ENCODE results near the gene PPM1H. TPM values are rescaled to one million over a fixed set of nuclear protein-coding genes. Genes with fewer than 3 reads are reported as not detected.

Gene PPM1H
- total RNA-seq, 1 experiment from 2014 or later, result 37.1 TPM

DNA sequence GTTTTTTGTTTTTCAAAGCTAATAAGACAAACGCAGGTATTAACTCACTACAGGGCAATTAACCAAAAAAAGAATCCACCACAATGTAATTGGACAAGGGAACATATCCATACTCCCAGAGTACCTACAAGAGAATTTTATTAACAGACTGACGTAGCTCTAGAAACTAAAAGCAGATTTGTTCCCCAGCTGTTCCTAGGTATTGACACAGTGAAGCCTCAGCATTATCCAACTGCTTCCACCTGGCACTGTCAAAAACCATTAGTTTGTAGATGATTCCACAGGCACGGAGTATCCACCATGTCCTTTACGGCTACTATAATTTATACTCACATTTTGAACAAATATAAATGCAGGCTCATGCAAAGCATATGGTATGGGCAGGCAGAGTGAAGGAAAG lies 22.3 kb downstream of the PPM1H start:
- ChIA-PET CTCF (interaction anchor here (1.0 kb wide), 1 partner anchor 156 kb away, joined by 4 read pairs; no protein-coding TSS in a partner anchor), POLR2A (no interaction called here)
- ATAC-seq (no peak), DNase-seq (ENCODE audit: low spot score) (no peak)
- H3K4me1 Mint-ChIP-seq, result peaks cover 71% of the 10 kb centered on the region
- TF ChIP-seq SOX15 (CRISPR knock-in tag; IDR thresholded peaks at IDR 0.05), result no peak
- TF ChIP-seq IRF2 (CRISPR knock-in tag; IDR thresholded peaks at IDR 0.05; ENCODE audit: borderline replicate concordance, low read depth), result no peak
- TF ChIP-seq, protein P1, sequence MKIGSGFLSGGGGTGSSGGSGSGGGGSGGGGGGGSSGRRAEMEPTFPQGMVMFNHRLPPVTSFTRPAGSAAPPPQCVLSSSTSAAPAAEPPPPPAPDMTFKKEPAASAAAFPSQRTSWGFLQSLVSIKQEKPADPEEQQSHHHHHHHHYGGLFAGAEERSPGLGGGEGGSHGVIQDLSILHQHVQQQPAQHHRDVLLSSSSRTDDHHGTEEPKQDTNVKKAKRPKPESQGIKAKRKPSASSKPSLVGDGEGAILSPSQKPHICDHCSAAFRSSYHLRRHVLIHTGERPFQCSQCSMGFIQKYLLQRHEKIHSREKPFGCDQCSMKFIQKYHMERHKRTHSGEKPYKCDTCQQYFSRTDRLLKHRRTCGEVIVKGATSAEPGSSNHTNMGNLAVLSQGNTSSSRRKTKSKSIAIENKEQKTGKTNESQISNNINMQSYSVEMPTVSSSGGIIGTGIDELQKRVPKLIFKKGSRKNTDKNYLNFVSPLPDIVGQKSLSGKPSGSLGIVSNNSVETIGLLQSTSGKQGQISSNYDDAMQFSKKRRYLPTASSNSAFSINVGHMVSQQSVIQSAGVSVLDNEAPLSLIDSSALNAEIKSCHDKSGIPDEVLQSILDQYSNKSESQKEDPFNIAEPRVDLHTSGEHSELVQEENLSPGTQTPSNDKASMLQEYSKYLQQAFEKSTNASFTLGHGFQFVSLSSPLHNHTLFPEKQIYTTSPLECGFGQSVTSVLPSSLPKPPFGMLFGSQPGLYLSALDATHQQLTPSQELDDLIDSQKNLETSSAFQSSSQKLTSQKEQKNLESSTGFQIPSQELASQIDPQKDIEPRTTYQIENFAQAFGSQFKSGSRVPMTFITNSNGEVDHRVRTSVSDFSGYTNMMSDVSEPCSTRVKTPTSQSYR (CRISPR knock-in tag; IDR thresholded peaks at IDR 0.05), result no peak
- TF ChIP-seq EMX1 (CRISPR knock-in tag; IDR thresholded peaks at IDR 0.05), result no peak
- H3K9me3 Mint-ChIP-seq, result no peaks in the 10 kb centered on the region
- H3K27me3 Mint-ChIP-seq (ENCODE audit: low read depth), result no peaks in the 10 kb centered on the region
- no peak overlapping the region for H3K4me3 Mint-ChIP-seq
- no peak overlapping the region for H3K27ac Mint-ChIP-seq
- H3K36me3 Mint-ChIP-seq, result no peaks in the 10 kb centered on the region

- no peak overlapping the region for H3K4me3 Mint-ChIP-seq
Measured at GRCh38 chr12:62911286-62911685, 23.7 kb downstream of the PPM1H start.

More at GRCh38 chr12:62911286-62911685, 23.7 kb downstream of the PPM1H start:
- ChIA-PET POLR2A (interaction anchor here (0.8 to 1.3 kb wide), 2 partner anchors 22 to 29 kb away, joined by 3 to 5 read pairs; no protein-coding TSS in a partner anchor), CTCF (interaction anchor here (1.2 to 1.4 kb wide), 2 partner anchors 73 to 158 kb away, joined by 3 read pairs; no protein-coding TSS in a partner anchor)
- Mint-ChIP-seq H3K9me3 (no peaks in the 10 kb centered on the region), H3K36me3 (no peaks in the 10 kb centered on the region), H3K27ac (no peak overlapping the region), H3K27me3 (ENCODE audit: low read depth) (no peaks in the 10 kb centered on the region), H3K4me1 (peaks cover 57% of the 10 kb centered on the region)
- DNase-seq (ENCODE audit: low spot score), result no peak
- no peak for TF ChIP-seq ZNF423 (CRISPR knock-in tag; IDR thresholded peaks at IDR 0.05)
- TF ChIP-seq, protein P2, sequence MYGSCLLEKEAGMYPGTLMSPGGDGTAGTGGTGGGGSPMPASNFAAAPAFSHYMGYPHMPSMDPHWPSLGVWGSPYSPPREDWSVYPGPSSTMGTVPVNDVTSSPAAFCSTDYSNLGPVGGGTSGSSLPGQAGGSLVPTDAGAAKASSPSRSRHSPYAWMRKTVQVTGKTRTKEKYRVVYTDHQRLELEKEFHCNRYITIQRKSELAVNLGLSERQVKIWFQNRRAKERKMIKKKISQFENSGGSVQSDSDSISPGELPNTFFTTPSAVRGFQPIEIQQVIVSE (CRISPR knock-in tag; IDR thresholded peaks at IDR 0.05; ENCODE audit: borderline replicate concordance), result no peak
- TF ChIP-seq, protein P3, sequence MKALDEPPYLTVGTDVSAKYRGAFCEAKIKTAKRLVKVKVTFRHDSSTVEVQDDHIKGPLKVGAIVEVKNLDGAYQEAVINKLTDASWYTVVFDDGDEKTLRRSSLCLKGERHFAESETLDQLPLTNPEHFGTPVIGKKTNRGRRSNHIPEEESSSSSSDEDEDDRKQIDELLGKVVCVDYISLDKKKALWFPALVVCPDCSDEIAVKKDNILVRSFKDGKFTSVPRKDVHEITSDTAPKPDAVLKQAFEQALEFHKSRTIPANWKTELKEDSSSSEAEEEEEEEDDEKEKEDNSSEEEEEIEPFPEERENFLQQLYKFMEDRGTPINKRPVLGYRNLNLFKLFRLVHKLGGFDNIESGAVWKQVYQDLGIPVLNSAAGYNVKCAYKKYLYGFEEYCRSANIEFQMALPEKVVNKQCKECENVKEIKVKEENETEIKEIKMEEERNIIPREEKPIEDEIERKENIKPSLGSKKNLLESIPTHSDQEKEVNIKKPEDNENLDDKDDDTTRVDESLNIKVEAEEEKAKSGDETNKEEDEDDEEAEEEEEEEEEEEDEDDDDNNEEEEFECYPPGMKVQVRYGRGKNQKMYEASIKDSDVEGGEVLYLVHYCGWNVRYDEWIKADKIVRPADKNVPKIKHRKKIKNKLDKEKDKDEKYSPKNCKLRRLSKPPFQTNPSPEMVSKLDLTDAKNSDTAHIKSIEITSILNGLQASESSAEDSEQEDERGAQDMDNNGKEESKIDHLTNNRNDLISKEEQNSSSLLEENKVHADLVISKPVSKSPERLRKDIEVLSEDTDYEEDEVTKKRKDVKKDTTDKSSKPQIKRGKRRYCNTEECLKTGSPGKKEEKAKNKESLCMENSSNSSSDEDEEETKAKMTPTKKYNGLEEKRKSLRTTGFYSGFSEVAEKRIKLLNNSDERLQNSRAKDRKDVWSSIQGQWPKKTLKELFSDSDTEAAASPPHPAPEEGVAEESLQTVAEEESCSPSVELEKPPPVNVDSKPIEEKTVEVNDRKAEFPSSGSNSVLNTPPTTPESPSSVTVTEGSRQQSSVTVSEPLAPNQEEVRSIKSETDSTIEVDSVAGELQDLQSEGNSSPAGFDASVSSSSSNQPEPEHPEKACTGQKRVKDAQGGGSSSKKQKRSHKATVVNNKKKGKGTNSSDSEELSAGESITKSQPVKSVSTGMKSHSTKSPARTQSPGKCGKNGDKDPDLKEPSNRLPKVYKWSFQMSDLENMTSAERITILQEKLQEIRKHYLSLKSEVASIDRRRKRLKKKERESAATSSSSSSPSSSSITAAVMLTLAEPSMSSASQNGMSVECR (CRISPR knock-in tag; IDR thresholded peaks at IDR 0.05; ENCODE audit: borderline replicate concordance), result no peak
- TF ChIP-seq ZNF416 (CRISPR knock-in tag; IDR thresholded peaks at IDR 0.05), result no peak
- TF ChIP-seq NFATC4 (CRISPR knock-in tag; IDR thresholded peaks at IDR 0.05), result no peak
- TF ChIP-seq, protein P1 (CRISPR knock-in tag; IDR thresholded peaks at IDR 0.05), result no peak
- TF ChIP-seq IRF2 (CRISPR knock-in tag; IDR thresholded peaks at IDR 0.05; ENCODE audit: borderline replicate concordance, low read depth), result no peak
- TF ChIP-seq SMAD4 (CRISPR knock-in tag; IDR thresholded peaks at IDR 0.05), result no peak
- TF ChIP-seq, protein P4, sequence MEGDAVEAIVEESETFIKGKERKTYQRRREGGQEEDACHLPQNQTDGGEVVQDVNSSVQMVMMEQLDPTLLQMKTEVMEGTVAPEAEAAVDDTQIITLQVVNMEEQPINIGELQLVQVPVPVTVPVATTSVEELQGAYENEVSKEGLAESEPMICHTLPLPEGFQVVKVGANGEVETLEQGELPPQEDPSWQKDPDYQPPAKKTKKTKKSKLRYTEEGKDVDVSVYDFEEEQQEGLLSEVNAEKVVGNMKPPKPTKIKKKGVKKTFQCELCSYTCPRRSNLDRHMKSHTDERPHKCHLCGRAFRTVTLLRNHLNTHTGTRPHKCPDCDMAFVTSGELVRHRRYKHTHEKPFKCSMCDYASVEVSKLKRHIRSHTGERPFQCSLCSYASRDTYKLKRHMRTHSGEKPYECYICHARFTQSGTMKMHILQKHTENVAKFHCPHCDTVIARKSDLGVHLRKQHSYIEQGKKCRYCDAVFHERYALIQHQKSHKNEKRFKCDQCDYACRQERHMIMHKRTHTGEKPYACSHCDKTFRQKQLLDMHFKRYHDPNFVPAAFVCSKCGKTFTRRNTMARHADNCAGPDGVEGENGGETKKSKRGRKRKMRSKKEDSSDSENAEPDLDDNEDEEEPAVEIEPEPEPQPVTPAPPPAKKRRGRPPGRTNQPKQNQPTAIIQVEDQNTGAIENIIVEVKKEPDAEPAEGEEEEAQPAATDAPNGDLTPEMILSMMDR (IDR thresholded peaks at IDR 0.05), result no peak
- TF ChIP-seq, protein P5, sequence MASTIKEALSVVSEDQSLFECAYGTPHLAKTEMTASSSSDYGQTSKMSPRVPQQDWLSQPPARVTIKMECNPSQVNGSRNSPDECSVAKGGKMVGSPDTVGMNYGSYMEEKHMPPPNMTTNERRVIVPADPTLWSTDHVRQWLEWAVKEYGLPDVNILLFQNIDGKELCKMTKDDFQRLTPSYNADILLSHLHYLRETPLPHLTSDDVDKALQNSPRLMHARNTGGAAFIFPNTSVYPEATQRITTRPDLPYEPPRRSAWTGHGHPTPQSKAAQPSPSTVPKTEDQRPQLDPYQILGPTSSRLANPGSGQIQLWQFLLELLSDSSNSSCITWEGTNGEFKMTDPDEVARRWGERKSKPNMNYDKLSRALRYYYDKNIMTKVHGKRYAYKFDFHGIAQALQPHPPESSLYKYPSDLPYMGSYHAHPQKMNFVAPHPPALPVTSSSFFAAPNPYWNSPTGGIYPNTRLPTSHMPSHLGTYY (CRISPR knock-in tag; IDR thresholded peaks at IDR 0.05), result no peak
- TF ChIP-seq RELA (CRISPR knock-in tag; IDR thresholded peaks at IDR 0.05; ENCODE audit: borderline replicate concordance), result no peak
- TF ChIP-seq NFE2L1 (CRISPR knock-in tag; IDR thresholded peaks at IDR 0.05), result no peak
- TF ChIP-seq ATF1 (CRISPR knock-in tag; IDR thresholded peaks at IDR 0.05), result no peak
- ATAC-seq, result no peak

Data from WTC11 (cell line).